HL-60 (cell line): ENCODE results near the gene RAPGEF2.
"Not testable (repeated sequence)": the region's sequence is repeated elsewhere in the genome, so short reads cannot be mapped to it uniquely, and the experiment has no call there.

Experiments
- DNase-seq, 2 experiments: peaks; one replicate each; pipeline ENCODE4 v3.0.0-alpha.2; 2010 to 2020; ENCODE audit warnings: low read depth in 1 of 2, low spot score in 1 of 2
- H3K27ac ChIP-seq: fragments of 250-450 bp; sonication (Bioruptor Pico); replicated peaks from 2 replicates; pipeline ENCODE4 v1.5.1; 2020; ENCODE audit warnings: mild to moderate bottlenecking, moderate library complexity
- H3K27me3 ChIP-seq: fragments of 250-450 bp; sonication (Bioruptor Pico); 2 replicates; pipeline ENCODE4 v1.5.1; 2021; ENCODE audit warnings: mild to moderate bottlenecking, moderate library complexity; ENCODE audit not compliant: insufficient read depth, poor library complexity, severe bottlenecking
- H3K4me3 ChIP-seq: replicated peaks from 2 replicates; pipeline ENCODE4 v1.5.1; 2011; ENCODE audit warnings: mild to moderate bottlenecking, control low read depth, low read length; ENCODE audit not compliant: insufficient read depth
- CTCF ChIP-seq: IDR thresholded peaks from one replicate; pipeline ENCODE4 v1.5.1; 2011; ENCODE audit warnings: low read length, control low read depth, inconsistent platforms; ENCODE audit not compliant: insufficient read depth
- GABPA ChIP-seq: IDR thresholded peaks from 2 replicates; pipeline ENCODE4 v1.6.1; 2012; ENCODE audit warnings: low read depth
- POLR2AphosphoS5 ChIP-seq: IDR thresholded peaks from 2 replicates; pipeline ENCODE4 v1.6.1; 2012; ENCODE audit warnings: low read depth
- REST ChIP-seq: IDR thresholded peaks from 2 replicates; pipeline ENCODE4 v1.6.1; 2012; ENCODE audit warnings: low read depth; ENCODE audit not compliant: insufficient replicate concordance
- SPI1 ChIP-seq: IDR thresholded peaks from 2 replicates; pipeline ENCODE4 v1.6.1; 2012; ENCODE audit warnings: low read depth, mild to moderate bottlenecking, borderline replicate concordance

The RAPGEF2 gene

GRCh38 chr4:159065513-159066240, 37.2 kb upstream of the RAPGEF2 start:
- Histone ChIP-seq H3K27ac (no peak overlapping the region), H3K27me3 (no peaks in the 10 kb centered on the region), H3K4me3 (no peak overlapping the region)
- no peak for DNase-seq
- TF ChIP-seq REST (no peak), GABPA (no peak), POLR2AphosphoS5 (no peak), SPI1 (no peak), CTCF (no peak)

- H3K4me3 ChIP-seq, H3K27ac ChIP-seq, H3K27me3 ChIP-seq, DNase-seq: not testable (repeated sequence)
These were observed 34.7 kb upstream of the RAPGEF2 start for GRCh38 chr4:159068139-159068538.

- H3K27me3 ChIP-seq: no peaks in the 10 kb centered on the region
- DNase-seq: no peak
- TF ChIP-seq CTCF: no peak
- no peak for TF ChIP-seq REST
- no peak for TF ChIP-seq SPI1
- no peak for TF ChIP-seq GABPA
- no peak for TF ChIP-seq POLR2AphosphoS5
- no peak overlapping the region for H3K4me3 ChIP-seq
- H3K27ac ChIP-seq: no peak overlapping the region
These were observed 33.0 kb upstream of the RAPGEF2 start for GRCh38 chr4:159069922-159070321.

GRCh38 chr4:159070742-159071141, 32.1 kb upstream of the RAPGEF2 start:
- no peak overlapping the region for H3K4me3 ChIP-seq
- TF ChIP-seq REST (no peak), GABPA (no peak), CTCF (no peak), SPI1 (no peak), POLR2AphosphoS5 (no peak)
- H3K27ac ChIP-seq: no peak overlapping the region
- no peaks in the 10 kb centered on the region for H3K27me3 ChIP-seq
- DNase-seq: no peak
